ENCODE measurements around the gene ASXL2.
"Not testable (repeated sequence)": the region's sequence is repeated elsewhere in the genome, so short reads cannot be mapped to it uniquely, and the experiment has no call there.

ASXL2 gene

DNA sequence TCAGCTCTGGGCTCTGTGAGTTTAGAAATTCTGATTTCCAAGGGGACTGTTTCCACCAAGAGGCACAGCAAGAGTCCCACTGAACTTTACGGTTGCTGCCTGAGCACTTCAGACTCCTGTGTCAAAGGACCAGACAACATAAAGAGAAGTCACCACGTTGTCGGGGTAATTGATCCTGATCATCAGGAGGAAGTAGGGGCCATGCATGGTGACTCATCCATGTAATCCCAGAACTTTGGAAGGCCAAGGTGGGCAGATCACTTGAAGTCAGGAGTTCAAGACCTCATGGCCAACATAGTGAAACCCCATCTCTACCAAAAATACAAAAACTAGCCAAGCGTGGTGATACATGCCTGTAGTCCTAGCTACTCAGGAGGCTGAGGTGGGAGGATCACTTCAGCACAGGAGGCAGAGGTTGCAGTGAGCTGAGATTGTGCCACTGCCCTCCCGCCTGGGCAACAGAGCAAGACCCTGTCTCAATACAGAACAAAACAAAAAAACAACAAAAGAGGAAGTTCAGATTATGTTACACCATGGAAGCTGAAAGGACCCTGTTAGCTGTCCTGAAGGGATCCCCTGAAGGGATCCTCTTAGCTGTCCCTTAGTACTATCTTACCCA lies 9.4 kb upstream of the ASXL2 start:
- DNase-seq: no peak

DNA sequence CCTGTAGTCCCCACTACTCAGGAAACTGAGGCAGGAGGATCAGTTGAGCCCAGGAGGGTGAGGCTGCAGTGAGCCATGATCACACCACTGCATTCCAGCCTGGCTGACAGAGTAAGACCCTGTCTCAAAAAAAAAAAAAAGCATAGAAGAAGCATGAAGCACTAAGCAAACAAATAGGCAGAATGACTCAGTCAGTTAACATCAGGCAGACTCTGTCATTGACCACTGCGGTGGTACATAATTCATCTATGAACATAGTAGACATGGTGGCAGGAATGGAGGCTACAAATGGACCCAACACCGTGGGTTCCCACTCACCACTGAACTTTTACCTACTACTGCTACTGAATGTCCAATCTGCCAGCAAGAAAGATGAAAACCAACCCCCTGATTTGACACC lies 7.6 kb upstream of the ASXL2 start:
- DNase-seq: no peak

DNA sequence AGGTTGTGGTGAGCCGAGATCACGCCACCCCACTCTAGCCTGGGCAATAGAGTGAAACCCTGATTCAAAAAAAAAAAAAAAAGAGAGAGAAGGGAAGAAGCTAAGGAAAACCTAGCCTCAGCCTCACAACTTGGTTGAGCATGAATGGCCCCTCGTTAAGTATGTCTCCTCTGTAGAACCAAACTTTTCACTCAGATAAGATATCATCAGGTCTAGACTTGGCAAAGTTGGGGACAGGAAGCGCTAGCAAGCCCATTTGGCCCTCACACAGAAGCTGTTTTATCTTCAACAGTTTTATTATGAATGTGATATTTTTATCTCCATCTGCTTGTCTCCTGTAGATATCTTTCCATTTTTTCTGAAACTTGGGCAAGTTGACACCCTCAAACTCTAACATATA lies 3.5 kb upstream of the ASXL2 start:
- no peak for DNase-seq

DNA sequence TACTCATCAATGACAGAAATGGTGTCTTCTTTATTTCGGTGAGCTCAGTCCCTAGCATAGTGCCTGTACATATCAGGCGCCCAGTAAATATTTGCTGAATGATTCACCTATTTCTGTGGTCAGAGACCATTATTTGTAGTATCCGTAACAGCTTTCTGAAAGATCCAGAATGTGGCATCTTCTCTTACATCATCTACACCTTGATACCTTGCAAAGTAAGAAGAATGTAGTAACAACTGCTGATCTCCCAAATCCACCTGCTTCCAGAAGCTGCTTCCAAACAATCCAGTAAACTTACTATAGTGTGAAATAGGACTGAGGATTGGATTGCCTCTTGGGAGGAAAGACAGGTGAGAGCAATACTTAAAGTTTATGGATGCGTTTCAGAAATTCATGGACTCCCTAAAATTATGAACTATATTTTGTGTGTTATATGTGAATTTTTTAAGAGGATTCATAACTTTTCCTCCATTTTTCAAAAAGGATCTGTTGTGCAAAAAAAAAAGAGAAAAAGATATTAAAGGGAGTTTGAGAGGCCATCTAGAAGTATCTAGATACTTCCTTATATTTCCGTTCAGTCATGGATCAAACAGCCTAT lies 945 bp upstream of the ASXL2 start:
- DNase-seq: no peak

DNA sequence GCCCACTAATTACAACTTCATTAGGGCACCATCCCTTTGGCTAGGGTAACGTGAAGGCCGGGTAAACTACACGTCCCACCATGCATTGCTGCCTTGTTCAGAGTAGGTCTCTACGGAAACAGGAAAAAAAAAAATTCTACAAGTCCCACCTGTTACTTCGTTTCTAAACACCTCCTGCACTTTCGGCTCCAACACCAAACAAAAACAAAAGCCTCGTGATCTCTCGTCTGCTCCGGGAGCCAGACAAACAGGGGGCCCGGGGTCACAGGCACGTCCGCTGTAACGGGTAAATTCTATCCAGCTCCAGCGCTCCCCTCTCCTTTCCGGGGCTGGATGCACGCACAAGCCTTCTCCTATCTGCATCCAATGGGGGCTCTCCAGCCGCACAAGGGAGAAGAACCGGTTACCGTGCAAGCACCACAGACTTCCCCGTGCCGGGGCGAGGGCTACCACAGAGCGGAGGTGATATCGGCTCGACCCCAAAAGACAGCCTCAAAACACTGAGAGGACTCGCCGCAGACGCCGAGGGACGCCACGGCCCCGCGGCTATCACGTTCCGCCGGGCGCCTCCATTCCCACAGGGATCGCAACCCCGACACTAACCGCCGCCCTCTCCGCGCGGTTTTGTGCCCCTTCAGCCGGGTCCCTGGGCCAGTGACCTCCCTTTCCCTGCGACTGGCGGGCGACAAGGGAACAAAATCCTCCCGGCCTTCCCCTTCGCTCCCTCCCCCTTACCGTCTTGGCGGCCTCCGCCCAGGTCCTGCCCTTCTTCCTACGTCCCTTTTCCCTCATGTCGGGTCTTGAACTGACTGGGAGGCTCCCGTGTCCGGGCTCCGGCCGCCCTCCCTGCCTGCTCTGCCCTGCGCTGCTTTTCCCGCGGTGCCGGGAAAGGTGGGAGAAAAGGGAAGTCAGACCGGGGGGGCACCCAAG lies 591 bp downstream of the ASXL2 start:
- DNase-seq: no peak

DNA sequence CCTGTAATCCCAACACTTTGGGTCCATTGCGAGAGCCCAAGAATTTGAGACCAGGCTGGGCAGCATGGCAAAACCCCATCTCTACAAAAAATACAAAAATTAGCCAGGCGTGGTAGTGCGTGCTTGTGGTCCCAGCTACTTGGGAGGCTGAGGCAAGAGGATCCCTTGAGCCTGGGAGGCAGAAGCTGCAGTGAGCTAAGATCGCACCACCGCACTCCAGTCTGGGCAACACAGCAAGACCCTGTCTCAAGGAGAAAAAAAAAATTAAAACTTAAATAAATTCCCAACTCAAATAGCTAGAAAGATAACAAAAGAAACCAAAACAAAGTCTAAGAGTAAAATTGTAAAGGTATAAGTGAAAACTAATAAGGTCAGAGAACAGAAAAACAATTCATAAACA lies 6.2 kb downstream of the ASXL2 start:
- DNase-seq: no peak

DNA sequence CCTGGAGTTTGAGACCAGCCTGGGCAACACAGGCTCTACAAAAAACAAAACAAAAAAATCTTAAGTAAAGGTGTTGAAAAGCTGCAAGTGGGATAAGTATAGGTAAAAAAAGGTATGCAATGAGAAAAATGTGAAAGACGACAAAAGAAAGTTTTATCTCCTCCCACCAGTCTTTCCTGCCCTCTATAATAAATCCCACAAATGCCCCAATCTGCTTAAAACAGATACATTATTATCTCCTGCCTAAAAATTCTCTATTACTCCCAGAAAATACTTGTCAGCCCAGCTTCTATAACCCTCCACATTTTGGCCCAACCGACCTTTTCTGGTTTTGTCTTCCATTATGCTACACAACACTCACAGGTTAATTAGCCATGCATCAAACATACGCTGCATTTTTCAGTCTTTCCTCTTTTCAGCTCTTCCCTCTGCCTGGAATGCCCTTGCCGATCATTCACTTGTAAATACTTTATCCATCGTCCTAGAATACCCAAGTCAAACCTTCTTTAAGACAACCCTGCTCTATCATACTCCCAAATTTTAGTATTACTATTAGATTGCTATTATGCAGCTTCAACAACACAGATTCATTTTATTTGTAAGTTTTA lies 10.8 kb downstream of the ASXL2 start:
- DNase-seq: no peak

DNA sequence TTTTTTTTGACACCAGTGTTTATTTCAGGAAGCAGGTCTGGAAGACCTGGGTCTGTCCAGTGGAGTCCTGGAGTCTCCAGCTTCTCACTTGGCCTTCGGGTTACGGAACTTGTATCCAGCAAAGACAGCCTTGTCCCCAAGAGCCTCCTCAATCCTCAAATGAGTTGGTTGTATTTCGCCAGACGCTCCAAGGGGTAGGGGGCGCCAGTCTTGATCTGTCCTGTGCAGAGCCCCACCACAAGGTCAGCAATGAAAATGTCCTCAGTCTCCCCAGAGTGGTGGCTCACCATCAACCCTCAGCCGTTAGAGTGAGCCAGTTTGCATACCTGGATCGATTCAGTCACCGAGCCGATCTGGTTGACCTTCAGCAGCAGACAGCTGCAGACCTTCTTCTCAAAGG lies 21.9 kb downstream of the ASXL2 start:
- DNase-seq: no peak

DNA sequence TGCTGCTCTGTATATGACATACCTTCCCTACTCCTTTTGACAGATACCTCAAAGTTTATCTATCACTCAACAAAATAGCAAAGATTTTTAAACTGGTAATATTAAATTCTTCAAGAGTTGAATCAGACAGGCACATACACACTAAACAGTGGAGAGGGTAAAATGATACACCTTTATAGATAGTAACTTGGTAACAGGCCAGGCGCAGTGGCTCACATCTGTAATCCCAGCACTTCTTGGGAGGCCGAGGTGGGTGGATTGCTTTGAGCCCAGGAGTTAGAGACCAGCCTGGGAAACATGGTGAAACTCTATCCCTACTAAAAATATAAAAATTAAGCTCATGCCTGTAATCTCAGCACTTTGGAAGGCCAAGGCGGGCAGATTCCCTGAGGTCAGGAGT lies 23.2 kb downstream of the ASXL2 start:
- DNase-seq: no peak

DNA sequence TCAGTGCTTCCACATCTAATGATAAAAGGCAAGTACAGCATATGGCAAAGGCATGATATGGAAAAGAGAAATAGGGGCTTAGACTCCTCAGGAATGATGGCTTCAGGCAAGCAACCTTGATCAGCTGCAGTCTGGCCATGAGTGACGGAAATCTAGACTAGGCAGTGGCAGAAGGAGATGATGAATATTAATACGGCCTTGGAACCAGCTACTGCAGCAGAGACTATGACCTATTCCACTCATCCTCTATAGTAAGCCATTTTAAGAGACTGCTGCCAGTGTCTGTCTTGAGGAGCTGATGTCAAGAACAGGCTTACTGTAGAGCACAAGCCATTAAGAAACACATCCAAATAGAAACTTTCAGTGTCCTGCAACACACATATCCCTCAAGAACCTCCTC lies 23.7 kb downstream of the ASXL2 start:
- DNase-seq: no peak

DNA sequence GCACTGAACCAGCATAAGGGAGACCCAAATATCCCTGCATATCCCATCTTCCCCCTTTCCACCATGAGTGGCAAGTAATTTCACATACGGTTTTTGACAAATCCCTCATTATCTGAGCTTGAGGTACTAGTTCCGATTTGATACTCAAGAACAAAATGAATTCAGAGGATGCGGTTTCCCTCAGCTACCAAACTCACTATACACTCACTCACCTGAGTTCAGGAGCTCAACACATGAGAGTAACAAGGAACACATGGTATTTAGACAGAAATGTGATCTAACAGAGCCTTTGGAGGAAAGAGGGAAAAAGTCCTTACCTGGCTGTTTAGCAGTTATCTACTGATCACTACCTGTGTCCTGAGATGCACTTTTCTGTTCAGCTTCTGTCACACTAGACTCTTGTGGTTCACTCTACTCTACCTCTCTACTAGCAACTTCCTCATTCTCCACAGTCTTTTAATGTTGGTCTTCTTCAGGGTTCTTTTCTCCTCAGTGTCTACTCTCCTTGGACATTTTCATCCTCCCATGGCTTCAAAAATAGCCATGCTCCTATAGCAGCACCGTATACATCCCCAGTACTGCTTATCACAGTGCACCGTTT lies 25.1 kb downstream of the ASXL2 start:
- DNase-seq: no peak

DNA sequence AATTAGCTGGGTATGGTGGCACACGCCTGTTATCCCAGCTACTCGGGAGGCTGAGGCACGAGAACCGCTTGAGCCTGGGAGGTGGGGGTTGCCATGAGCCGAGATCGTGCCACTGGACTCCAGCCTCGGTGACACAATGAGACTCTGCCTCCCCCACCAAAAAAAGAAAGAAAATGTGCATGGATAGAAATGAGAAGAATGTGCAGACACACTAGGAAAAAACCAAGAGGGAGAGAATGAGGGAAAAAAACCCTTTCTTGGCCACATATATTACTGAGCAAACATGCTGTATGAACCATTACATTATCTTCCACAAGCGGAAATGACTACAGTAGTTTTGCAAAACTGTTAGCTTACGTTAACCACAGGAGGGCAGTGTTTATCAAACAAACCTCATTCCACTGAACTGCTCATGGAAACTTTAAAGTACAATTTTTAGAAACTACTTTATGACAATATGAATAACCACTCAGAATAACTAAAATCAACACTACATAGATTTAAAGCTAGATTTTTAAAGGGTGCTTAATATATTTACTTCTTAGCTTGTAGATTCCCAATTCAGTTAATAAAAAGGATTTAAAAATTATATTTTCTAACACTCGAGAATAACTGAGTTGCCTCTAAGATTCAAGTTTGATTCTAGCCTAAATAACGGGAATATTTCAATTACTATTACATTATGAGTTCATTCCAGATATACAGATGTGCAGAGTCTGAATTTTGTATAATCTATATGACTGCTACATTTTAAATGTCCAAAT lies 26.4 kb downstream of the ASXL2 start:
- DNase-seq: no peak

DNA sequence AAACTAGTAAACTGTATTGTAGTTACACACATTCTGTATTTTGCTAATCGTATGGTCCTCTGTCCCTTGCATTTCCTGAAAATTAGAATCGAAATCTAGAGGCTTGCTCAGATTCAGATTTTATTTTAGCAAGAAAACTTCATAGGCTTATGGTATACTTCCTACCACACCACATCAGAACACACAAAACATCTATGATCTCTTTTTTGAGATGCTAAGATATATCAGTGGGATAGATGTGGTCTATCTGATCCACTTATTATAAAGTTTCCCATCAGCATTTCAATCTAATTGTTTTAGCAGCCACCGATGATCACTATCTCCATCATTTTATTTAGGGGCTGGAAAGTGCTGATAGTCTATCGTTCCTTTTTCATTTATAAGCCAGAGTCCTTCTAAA lies 27.9 kb downstream of the ASXL2 start:
- not testable (repeated sequence) for DNase-seq

DNA sequence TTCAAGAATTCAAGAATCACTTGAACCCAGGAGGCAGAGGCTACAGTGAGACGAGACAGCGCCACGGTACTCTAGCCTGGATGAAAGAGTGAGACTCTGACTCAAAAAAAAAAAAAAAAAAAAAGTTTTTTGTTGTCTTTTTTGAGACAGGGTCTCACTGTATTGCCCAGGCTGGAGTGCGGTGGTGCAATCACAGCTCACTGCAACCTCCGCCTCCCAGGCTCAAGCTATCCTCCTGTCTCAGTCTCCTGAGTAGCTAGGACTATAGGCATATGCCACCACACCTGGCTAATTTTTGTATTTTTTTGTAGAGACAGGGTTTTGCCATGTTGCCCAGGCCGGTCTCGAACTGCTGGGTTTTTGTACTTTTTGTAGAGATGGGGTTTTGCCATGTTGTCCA lies 28.9 kb downstream of the ASXL2 start:
- DNase-seq: not testable (repeated sequence)

DNA sequence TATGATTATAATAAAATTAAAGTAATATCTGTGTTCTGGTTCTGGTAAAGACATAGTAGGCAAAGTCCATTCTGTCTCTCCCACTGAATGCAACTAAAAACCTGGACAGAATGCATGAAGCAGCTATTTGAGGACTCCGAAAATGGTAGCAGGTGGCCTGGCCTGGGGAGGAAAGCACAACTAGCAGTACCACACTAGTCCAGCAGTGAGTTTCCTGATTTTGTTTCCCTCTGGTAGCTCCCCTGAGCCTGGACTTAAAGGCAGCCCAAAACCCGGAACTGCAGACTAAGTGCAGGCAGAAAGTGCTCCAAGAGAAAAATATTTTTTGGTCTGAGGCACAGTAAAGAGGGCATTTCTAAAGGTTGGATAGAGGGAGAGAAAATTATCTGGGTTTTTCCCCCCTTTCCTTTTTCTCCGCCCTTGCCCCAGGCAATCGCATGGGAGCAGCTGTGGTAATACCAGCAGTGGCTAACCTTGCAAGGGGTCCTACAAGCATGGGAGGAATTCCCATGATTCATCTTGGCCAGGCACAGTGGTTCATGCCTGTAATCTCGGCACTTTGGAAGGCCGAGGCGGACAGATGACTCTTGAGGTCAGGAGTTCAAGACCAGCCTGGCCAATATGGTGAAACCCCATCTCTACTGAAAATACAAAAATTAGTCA lies 32.3 kb downstream of the ASXL2 start:
- DNase-seq: no peak

DNA sequence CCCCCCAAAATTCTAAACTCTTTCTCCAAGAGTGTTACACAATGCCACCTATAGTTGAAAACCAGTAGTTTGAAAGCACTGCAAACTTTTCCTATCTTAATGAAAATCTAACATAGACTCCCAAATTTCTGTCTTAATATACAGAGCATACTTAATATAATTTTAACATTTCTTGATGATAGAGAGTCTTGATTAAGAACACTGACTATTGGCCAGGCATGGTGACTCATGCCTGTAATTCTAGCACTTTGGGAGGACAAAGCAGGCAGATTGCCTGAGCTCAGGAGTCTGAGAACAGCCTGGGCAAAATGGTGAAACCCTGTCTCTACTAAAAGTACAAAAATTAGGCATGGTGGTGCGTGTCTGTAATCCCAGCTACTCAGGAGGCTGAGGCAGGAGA lies 34.2 kb downstream of the ASXL2 start:
- no peak for DNase-seq

DNA sequence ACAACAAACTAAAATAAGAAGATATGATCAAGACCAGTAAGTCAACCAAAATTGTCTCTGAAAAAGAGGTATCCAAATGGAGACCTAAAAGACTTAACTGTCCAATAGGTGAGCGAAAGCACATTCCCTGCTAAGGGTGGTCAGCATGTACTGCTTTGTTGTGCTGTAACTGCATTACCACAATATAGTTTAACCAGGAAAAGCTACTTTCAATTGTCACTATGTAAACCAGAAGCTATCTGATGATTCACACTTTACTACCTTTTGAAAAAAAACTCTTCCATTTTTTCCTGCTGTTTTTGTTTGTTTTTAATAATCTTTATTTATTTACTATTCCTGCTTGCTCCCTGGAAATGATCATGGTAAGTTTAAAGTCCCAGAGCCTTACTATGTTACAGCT lies 36.1 kb downstream of the ASXL2 start:
- DNase-seq: no peak

DNA sequence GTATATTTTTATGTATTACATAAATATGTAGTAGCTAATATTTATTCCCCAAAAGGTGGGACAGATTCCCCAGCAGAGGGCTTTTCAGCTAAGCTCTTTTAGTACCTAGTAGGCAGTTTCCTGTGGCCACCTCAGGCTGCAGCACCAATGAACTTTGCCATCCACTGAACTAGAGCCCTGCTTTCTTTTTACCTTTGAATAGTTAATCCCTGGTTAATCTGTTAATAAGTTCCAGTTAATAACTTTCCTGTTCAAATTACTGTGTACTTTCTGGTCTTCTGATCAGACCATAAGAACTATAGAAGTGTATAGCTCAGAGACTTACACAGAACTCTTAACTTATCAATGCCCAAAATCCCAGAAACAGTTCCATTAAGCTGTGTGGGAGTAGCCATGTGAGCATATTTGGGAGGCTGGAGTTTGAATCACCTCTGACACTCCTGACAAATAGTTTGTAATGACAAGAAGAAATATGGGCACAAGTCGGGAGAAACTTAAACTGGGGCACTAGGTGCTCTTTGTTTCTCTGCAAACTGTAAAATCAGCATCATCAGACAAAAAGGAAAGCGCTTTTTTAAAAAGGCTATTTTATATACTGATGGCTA lies 40.0 kb downstream of the ASXL2 start:
- no peak for DNase-seq

DNA sequence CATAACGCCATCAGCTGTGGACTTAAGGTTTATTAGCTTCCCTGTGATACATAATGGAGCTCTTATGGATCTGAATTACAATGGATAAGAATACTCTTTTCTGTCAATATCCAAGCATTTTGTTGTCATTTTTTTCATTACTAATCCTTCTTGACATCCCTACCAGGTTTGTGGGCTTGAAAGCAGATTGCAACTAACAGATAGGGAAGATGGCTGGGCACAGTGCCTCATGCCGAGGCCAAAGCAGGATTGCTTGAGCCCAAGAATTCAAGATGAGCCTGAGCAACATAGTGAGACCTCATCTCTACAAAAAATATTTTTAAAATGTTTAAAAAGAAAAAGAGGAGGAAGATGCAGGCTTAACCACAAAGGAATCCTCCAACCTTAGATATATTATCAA lies 42.4 kb downstream of the ASXL2 start:
- DNase-seq: no peak

DNA sequence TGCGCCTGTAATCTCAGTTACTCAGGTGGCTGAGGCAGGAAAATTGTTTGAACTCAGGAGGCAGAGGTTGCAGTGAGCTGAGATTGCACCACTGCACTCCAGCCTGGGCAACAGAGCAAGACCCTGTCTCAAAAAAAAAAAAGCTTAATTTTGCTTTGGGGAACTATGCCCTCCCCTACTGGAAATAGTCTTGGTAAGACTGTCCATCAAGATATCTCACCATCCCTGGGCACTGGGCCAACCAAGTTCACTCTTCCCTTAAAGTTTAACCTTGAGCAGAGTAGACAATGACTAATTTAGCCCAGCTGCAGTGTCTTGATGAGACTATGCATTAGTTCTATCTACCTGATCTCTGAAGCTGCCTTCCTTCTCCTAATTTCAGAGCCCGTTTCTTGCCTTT lies 44.7 kb downstream of the ASXL2 start:
- no peak for DNase-seq

DNA sequence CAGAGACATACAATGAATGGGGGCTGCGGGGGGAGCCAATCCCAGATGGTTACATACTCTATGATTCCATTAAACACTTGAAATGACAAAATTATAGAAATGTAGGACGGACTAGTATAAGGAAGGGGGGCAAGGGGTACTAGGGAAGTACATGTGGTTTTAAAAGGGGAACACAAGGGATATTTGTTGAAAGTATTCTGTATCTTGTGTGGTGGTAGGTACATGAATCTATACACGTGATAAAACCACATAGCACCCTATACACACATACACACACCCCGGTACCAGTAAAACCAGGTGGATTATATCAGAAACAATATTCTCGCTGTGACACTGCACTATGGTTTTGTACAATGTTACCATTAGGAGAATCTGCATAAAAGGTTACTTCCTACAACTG lies 45.4 kb downstream of the ASXL2 start:
- no peak for DNase-seq

Data from GOT3 (cell line).